VCaP (cell line): ENCODE data around the gene MRPL40.

ENCODE experiments used
- H3K27ac ChIP-seq: fragments of 450-650 bp; 2 replicates; pipeline ENCODE4 v1.5.1; 2017
- CTCF ChIP-seq: fragments of 450-650 bp; conservative IDR thresholded peaks from 2 replicates; pipeline ENCODE4 v1.5.1; 2017; ENCODE audit warnings: mild to moderate bottlenecking, moderate library complexity

MRPL40 gene

GRCh38 chr22:19446603-19447329, 14.4 kb downstream of the MRPL40 start:
- H3K27ac ChIP-seq = peak overlapping the region; percentile 95

GRCh38 chr22:19447330-19448075, 15.2 kb downstream of the MRPL40 start, which contains the start of gene C22orf39:
Gene C22orf39 (minus strand): TSS chr22:19447711. CDS start chr22:19447688, 23 bp downstream.
- no peak for TF ChIP-seq CTCF
- H3K27ac ChIP-seq = peak within 1 kb of the TSS; percentile 95

More at GRCh38 chr22:19446603-19447329, 14.4 kb downstream of the MRPL40 start:
- TF ChIP-seq CTCF = no peak

- TF ChIP-seq CTCF = no peak
- peak overlapping the region; percentile 95 for H3K27ac ChIP-seq
Observed at GRCh38 chr22:19448076-19448607, 15.8 kb downstream of the MRPL40 start.

- TF ChIP-seq CTCF = no peak
- H3K27ac ChIP-seq = peak overlapping the region; percentile 95
Observed at GRCh38 chr22:19448739-19449421, 16.5 kb downstream of the MRPL40 start.

GRCh38 chr22:19449422-19449767, 17.1 kb downstream of the MRPL40 start:
- peak overlapping the region; percentile 95 for H3K27ac ChIP-seq
- no peak for TF ChIP-seq CTCF

- H3K27ac ChIP-seq = no peak overlapping the region
- TF ChIP-seq CTCF = no peak
Observed at GRCh38 chr22:19450363-19451175, 18.2 kb downstream of the MRPL40 start.
